GM18873 (cell line): ENCODE results near the gene ZNF219.

Source experiments
- ATAC-seq: cut with Tn5 transposase; IDR thresholded peaks from one replicate; pipeline ENCODE4 v1.9.1; 2021; ENCODE audit warnings: mild to moderate bottlenecking, moderate library complexity, moderate number of reproducible peaks; ENCODE audit not compliant: unreplicated experiment, low FRiP score

The ZNF219 gene

DNA sequence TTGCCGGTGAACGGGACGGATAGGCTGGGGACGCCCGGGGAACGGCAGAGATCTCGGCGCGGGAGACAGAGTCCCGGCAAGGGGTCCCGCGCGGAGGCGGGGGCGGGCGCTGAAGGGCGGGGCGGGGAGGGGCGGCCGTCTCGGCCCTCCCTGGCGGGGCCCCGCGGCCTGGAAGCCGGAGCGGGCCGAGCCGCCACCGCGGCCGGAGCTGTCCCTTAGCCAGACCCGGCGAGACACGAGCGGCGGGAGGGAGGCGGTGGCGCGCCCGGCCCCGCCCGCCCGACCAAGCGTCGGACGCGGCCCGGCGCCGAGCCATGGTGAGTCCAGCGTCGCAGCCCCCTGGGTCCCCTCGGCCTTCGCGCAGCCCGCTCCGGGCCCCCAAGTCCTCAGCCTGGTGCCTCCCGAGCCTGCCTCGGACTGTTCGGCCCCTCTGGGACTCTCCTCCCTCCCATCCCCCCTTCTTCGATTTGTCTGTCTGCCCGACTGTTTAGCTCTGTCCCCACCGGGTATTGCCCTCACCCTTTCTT is 28.3 kb downstream of the ZNF219 start, which contains the start of gene ARHGEF40:
ARHGEF40 (plus strand) TSS at position 222 of the 527 bp plus-strand sequence; CDS start at position 315, 93 bp downstream.
- no peak for ATAC-seq

- ATAC-seq, result no peak
These were observed 28.9 kb downstream of the ZNF219 start for GRCh38 chr14:21069388-21070082.

DNA sequence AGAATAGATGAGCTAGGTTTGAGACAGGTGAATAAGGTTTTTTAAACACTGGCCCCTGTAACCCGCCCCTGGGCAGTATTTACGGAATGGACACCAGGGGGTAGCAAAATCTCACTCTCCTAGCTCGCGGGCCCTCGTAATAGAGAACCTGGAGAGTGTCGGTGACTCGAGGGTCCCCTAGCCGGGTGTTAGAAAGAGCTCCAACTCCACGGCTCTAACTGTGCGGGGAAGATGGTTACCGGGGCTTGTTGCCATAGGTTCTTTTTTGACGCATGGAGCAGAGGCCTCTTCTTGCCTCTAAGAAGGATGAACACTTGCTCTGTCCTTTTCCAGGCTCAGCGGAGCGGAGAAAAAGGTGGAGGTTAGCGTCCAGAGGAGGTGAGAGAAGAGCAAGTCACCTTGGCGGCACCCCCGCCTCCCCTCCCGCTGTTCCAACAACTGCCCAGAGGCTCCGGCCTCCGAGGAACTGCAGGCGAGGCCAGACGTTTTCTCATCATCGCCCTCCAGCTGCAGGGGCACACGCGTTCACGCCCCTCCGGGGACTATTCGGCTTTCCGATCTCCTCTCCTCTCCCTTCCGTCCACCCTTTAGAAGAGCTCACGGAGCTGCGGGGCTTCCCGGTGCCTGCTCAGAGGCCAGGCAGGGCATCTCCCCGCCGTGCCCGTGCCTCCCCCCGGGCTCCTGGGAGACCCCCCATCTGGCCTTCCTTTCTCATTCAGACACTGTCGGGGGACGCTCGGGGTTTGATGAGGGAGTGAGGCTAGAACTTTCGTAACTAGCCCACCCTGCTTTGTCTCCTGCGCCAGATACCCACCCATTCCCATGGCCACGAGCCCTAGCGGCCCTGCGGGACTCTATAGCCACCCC is 29.7 kb downstream of the ZNF219 start:
- no peak for ATAC-seq

GRCh38 chr14:21066882-21067502 is 31.5 kb downstream of the ZNF219 start:
- ATAC-seq, result no peak

- ATAC-seq, result no peak
These were observed 35.0 kb downstream of the ZNF219 start for GRCh38 chr14:21063479-21063878.

DNA sequence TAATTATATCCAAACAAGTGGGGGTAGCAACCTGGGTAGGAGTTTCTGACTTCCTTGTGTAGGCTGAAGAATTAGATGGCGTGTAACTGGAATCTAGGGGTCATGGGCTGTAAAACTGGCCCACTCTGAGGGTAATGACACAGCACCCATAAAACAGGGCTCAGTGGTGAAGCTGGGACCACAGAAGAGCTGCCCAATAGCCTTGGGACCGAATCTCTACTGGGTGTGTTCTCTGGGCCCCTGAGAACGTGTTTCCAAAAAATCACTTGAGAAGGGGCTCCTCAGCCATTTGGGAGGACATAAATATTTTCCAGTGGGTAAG is 37.1 kb downstream of the ZNF219 start:
- no peak for ATAC-seq

DNA sequence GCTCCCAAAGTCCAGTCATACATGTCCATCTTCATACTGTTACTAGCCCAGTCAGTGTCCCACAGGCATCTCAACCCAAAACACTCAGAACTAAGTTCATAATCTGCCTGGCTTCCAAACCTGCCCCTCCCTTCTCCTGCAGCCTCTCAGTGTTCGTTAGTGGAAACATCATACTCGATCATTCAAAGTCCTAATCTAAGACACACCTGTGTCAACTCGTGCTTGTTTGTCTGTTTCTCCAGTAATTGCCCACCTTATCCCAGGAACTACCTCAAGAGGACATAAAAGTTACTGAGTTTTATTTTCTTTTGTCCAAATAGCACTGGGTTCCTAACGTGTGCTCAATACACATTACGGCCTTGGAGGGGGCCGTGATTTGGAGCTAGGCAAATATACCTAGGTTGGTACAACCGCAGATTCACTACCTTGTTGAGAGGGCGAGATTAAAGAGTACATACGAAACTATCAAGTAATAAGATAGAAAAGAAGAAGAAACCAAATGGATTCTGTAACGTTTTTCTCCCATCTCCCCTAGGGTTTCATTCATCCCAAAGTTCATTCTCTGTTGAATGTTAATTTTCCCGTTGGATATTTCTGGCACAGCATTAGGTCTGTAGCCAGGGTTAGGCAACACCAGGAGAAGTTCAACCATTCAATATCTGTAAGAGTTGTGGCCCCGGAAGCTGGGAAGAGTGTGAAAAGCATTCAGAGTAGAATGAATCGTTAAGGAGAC is 37.7 kb downstream of the ZNF219 start:
- no peak for ATAC-seq

- no peak for ATAC-seq
These were observed 38.4 kb downstream of the ZNF219 start for GRCh38 chr14:21059842-21060613.

GRCh38 chr14:21058903-21059302 is 39.6 kb downstream of the ZNF219 start:
- ATAC-seq, result no peak

GRCh38 chr14:21057803-21058675 is 40.4 kb downstream of the ZNF219 start, which contains the start of gene RNASE8:
RNASE8 (plus strand) TSS chr14:21057822; CDS start chr14:21057893, 71 bp downstream.
- no peak for ATAC-seq

- ATAC-seq, result no peak
These were observed 41.8 kb downstream of the ZNF219 start for GRCh38 chr14:21056520-21057163.

- no peak for ATAC-seq
These were observed 42.9 kb downstream of the ZNF219 start for GRCh38 chr14:21055432-21056117.

DNA sequence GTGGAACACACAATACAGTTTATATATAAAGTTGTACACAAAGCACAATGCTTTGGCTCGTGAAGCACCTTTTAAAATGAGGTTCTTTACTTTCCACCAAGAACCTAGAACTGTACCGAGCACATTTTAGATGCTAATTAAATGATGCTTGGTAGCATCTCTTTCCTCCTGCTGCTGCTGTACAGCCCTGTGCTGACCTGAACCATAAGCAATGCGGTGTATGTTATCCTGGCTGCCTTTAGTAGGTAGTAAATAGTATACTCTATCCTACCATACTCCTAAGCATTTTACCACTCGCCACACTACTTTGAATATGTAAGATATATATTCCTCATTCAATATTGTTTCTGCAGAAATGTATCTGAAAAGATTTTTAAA is 43.7 kb downstream of the ZNF219 start:
- ATAC-seq, result no peak

DNA sequence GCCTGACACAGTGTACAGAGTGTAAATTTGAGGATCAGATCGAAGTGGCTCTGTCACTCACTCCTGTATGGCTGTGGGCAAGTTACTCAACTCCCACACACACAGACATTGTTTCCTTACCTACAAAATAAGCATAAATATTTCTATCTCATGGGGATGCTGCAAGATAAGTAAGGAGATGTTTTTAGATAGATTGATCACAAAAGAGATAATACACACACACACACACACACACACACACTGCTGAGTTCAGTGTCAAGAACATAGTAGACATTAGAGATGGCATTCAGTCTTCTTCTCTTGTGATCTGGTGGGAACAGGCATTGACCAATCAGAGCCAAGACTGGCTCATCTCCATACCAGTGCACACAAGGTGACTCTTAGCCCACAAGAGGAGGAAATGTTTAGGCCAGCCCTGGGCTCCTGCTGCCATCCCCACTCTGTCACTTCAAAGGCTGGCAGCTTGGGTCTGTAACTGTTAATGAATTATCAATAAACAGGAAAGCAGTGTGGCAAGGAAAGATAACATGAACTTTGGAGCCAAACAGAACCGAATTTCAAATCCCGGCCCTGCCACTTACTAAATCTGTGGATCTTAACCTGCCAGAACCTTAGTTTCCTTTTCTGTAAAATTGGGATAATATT is 44.2 kb downstream of the ZNF219 start:
- no peak for ATAC-seq

DNA sequence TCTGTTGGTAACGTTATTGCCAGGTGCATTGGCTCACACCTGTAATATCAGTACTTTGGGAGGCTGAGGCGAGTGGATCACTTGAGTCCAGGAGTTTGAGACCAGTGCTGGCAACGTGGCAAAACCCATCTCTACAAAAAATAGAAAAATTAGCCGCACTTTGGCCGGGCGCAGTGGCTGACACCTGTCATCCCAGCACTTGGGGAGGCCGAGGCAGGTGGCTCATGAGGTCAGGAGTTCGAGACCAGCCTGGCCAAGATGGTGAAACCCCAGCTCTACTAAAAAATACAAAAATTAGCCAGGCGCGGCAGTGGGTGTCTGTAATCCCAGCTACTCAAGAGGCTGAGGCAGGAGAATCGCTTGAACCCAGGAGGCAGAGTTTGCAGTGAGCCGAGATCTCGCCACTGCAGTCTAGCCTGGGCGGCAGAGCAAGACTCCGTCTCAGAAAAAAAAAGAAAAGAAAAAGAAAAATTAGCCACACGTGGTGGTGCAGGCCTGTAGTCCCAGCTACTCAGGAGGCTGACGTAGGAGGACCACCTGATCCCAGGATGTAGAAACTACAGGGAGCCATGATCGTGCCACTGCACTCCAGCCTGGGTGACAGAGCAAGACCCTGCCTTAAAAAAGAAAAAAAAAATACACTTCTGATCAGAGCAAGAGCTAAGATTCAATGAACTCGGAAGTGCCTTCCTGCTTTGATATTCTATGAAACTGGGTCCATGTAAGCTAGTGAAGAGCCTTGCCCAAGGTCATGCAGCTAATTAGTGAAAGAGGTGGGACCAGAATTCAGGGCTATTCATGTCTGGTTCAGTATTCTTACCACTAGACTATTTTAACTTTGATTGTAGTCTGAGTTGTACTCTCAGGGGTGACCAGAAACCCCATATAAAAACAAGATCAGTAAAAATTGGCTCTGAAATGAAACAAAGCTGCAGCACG is 45.0 kb downstream of the ZNF219 start:
- no peak for ATAC-seq

- ATAC-seq, result no peak
These were observed 47.9 kb downstream of the ZNF219 start for GRCh38 chr14:21050597-21050996.
